NT2/D1 (cell line): ENCODE results near the gene LGALS3.

Experiments used
- SUZ12 ChIP-seq: IDR thresholded peaks from 2 replicates; pipeline ENCODE4 v1.6.1; 2011; ENCODE audit not compliant: insufficient read length, insufficient read depth; ENCODE audit errors: extremely low read depth
- YY1 ChIP-seq: IDR thresholded peaks from 2 replicates; pipeline ENCODE4 v1.6.1; 2011; ENCODE audit not compliant: insufficient read length, insufficient read depth
- ZNF274 ChIP-seq: IDR thresholded peaks from 2 replicates; pipeline ENCODE4 v1.6.1; 2011; ENCODE audit warnings: mild to moderate bottlenecking, low read depth, low read length

DNA sequence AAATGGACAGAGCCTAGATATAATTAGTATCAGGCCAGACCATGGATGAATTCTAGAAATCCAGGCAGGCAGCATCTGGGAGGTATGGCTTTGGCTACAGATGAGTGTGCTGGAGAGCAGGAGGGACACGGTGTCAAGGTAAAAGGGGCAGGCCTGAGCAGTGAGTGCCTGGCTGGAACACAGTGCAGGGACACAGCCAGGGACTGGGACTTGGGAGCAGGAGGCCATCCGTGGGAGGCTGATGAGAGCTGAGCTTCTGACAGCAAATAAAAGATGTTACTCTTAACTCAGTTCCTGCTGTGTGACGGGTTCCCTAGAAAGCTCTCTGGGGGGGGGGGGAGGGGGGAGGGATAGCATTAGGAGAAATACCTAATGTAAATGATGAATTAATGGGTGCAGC is 13.6 kb upstream of the LGALS3 start:
- TF ChIP-seq SUZ12 (no peak), YY1 (no peak), ZNF274 (no peak)
